ENCODE measurements around the gene KLHL35.
A peak's percentile ranks its signal among the peaks of the same experiment; 100 is the strongest.
"Not testable (repeated sequence)": the region's sequence is repeated elsewhere in the genome, so short reads cannot be mapped to it uniquely, and the experiment has no call there.

Gene KLHL35

DNA sequence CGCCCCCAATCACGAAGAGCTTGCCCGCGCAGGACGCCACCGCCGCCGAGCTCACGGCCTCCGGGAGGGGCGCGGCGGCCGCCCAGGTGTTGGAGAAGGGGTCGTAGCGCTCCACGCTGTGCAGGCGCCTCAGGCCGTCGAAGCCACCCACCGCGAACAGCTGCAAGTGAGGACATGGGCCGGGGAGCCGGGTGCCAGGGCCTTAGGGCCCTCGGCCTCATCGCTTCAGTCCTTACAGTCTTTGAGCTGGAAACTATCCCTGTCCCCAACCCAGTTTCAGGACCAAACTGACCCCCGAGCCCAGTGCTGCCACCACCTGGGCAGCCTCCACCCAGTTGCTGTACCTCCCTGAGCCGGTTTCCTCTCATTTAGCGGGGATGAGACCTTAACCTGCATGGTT lies 7.6 kb downstream of the KLHL35 start:
- DNase-seq (ENCODE audit: low spot score), result peak; percentile 81

DNA sequence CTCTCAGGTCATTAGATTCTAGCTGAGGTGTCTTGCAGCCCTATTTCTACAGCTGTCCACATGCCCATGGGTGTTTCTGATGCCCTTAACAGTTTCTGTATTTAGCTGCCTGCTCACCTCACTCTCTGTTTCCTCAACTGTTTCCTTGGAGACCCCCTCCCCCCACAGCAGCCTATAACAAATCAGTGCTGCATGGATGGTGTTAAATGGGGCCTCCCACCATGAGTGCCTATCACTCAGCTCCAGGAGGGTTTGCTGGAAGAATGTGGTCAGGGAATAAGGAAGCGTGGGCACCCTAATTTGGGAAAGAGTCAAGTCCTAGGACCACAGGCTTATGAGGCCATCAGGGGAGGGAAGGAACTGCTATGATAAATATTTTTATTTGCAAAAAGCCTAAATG lies 8.6 kb downstream of the KLHL35 start:
- DNase-seq (ENCODE audit: low spot score), result no peak

DNA sequence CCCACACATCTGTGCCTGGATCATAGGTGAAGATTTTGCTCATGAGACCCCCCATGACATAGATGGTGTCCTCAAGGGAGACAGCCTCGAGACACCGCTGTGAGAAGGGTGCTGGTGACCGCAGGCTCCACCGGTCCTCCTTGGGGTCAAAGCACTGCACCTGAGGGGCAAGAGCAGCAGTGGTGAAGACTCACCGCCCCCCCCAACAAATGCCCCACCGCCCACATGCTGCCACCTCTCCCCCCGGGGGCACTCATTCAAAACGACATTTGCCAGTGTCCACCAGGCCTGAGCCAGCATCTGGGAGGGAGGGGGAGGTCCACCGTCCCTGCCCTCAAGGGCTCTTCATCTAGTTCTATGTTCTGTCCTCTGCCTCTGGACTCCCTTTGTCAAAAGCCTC lies 9.3 kb downstream of the KLHL35 start:
- no peak for DNase-seq (ENCODE audit: low spot score)

DNA sequence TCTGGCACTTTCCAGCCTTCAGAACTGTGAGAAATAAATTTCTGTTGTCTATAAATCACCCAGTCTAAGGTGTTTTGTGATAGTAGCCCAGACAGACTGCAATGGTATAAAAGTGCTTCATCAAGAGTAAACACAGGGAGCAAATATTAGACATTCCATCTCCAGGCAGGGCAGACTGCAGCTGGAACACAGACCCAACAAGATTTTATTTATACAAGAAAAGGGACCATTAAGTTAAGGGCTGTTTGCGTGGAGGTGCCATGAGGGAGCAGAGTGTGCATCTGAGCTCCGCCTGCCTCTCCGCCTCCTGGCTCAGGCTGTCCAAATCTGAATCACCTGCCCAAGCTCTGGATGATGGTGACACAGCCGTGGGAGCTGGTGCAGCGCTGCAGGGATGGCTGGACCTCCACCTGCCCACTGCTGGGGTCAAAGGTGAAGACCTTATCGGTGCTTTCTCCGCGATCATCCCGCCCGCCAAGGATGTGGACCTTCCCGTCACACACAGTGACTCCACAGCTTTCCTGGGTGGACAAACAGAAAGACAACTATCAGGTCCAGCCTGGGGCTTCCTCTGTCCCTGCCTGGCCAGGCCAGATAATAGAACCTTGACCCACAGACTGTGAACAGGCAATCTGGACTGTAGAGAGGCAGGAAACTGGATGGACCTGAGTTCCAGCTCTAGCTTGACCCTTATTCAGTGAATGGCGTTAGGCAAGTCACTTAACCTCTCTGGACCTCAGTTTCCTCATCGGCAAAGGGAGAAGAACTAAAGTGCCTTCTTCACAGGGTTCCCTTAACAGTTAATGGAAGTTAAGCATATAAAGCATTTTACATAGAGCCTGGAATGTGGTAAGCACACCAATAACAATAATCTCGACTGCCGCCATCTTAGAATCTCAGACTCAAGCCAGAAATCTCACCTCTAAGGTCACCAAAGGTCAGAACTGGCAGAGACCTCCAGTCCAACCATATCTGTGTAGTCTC lies 10.5 kb downstream of the KLHL35 start:
- DNase-seq (ENCODE audit: low spot score), result peak; percentile 2

DNA sequence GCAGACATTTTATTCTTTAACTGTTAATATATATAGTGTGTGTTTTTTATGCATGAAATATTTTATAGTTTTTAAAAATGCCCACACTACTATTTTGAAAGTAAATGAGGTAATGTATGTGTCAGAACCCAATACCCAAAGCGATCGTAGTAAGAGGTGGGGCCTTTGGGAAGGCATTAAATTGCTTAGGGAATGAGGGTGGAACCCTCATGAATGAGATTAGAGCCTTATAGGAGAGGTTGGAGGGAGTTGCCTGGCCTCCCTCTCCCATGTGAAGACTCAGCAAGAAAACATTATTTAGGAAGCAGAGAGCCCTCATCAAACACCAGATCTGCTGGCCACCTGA lies 11.1 kb downstream of the KLHL35 start:
- no peak for DNase-seq (ENCODE audit: low spot score)

DNA sequence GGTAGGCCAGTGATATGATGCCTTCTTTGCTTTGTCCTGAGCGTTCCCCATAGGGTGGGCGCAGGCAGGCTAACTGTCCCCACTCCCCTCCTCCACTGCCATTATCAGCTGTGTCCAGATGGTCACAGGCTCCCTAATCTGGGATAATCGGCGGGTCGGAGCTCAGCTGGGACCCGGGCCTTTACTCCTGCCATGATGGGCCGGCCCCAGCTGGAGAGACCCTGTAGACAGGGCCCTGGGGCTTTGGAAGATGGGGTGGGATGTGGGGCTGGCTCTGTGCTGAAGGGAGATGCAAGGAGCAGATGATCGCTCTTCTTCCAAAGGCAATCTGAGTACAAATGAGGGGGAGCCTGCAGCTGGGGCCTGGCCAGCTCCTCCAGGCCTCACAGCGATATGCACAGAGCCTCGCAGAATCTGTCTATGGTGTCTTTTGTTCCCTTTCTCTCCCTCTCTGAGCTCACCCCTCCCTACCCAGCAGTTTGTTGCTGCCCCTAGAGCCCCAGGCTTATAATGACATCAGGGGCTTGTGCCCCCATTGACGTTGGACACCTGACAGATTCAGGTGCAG lies 11.9 kb downstream of the KLHL35 start:
- peak; percentile 21 for DNase-seq (ENCODE audit: low spot score)

DNA sequence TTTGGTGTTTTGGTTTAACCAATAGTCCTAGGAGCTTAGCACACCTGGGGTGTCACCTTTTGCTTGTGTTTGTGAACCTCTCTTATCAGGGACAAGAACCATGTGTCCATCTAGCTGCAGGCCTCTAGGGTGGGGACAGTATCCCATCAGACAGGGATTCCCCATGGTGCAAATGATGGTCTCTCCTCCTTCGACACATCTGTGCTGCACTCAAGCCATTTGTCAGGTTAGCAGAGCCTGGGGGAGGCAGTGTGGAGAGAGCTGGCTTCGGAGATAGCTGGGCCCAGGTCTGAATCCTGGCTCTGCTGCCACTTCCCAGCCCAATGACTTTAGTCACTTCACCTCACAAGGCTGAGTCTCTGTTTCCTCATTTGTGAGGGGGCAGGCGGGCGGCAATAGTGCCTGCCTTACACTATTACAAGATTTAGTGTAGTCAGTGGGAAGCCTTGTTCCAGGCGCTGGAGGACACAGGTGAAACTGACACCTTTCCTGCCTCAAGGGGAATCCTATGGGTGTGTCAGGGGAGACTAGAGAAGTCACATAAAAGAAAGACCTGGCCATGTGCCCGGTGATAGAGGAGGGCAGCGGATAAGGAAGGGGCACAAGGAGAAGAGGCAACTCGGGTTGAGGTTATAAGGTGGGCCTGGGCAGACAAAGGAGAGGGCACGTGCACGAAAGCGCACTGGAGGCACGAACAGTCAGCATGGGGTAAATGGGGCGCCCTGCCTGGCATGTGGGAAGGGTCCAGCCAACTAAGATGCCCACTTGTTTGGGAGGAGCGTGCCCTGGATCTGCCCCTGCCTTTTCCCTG lies 12.6 kb downstream of the KLHL35 start:
- peak; percentile 4 for DNase-seq (ENCODE audit: low spot score)

DNA sequence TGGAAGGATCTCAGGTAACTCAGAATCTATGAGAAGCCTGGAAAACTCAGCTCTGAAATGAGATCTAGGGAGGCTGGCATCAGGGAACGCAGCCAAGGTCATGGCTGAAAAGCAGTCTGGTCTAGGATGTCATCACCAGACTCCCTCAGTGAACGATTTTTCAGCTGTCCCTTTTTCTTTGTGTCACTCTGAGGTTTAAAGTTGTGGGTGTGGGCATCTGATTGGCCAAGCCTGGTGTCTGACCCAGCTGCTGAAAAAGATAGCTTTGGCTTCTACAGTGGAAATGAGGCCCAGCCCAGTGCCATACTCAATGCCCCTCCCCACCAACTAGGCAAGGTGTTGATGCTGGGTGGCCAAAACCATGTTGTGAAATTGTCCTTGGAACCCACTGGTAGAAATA lies 19.1 kb downstream of the KLHL35 start:
- DNase-seq (ENCODE audit: low spot score), result no peak

DNA sequence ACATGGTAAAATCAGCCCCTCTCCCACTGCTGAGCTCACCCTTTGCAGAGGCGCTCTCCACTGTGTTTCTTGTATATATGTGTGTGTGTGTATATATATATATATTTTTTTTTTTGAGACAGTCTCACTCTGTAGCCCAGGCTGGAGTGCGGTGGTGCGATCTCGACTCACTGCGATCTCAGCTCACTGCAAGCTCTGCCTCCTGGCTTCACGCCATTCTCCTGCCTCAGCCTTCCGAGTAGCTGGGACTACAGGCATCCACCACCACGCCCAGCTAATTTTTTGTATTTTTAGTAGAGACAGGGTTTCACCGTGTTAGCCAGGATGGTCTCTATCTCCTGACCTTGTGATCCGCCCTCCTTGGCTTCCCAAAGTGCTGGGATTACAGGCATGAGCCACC lies 19.9 kb downstream of the KLHL35 start:
- not testable (repeated sequence) for DNase-seq (ENCODE audit: low spot score)

DNA sequence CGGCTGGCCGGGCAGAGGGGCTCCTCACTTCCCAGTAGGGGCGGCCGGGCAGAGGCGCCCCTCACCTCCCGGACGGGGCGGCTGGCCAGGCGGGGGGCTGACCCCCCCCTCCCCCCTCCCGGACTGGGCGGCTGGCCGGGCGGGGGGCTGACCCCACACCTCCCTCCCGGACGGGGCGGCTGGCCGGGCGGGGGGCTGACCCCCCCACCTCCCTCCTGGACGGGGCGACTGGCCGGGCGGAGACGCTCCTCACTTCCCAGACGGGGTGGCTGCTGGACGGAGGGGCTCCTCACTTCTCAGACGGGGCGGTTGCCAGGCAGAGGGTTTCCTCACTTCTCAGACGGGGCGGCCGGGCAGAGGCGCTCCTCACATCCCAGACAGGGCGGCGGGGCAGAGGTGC lies 23.0 kb downstream of the KLHL35 start:
- not testable (repeated sequence) for DNase-seq (ENCODE audit: low spot score)

DNA sequence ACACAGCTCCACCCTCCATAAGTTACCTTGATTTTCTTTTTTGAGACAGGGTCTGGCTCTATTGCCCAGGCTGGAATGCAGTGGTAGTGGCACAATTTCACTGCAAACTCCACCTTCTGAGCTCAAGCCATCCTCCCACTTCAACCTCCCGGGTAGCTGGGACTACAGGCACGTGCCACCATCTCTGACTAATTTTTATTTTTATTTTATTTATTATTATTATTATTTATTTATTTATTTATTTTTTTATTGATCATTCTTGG lies 24.1 kb downstream of the KLHL35 start:
- no peak for DNase-seq (ENCODE audit: low spot score)

DNA sequence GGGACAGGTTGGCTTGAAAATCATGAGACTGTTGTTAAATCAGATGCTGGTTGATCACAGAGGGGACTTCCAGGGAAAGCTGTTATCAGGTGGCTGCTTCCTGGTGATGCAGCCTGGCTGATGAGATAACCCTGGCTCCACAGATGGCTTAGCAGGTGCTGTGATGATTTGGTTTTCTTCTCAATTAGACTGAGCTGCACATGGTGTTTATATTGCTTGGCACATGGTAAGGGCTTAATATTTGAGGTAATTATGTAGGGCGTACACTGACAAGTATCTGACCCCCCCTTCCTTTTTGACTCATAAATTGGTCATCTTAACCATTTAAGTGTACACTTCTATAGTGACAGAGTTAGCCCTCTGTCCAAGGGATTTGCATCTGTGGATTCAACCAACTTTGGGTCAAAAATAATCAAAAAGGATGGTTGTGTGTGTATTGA lies 26.6 kb downstream of the KLHL35 start:
- DNase-seq (ENCODE audit: low spot score), result no peak

DNA sequence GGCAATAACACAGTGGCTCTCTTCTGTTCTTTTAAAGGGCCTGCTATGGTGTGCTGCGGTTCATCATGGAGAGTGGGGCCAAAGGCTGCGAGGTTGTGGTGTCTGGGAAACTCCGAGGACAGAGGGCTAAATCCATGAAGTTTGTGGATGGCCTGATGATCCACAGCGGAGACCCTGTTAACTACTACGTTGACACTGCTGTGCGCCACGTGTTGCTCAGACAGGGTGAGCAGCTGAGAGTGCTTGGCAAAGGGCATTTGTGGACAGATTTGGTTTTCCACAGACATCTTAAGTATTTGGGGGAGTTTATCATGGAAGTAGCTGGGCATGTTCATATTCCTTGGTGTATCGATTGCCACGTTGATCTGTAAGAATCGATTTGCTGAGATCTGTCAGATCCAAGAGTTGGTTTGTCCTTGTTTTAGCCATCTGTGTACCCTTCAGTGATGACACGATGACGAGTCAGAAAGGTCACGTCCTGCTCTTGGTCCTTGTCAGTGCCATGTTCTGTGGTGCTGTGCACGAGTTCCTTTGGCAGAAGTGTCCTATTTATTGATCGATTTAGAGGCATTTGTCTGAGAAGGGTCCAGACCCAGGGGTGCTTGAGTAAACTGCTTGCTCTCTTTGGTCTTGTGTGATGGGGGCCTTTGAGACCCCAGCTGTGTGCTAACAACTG lies 28.9 kb downstream of the KLHL35 start:
- no peak for DNase-seq (ENCODE audit: low spot score)

DNA sequence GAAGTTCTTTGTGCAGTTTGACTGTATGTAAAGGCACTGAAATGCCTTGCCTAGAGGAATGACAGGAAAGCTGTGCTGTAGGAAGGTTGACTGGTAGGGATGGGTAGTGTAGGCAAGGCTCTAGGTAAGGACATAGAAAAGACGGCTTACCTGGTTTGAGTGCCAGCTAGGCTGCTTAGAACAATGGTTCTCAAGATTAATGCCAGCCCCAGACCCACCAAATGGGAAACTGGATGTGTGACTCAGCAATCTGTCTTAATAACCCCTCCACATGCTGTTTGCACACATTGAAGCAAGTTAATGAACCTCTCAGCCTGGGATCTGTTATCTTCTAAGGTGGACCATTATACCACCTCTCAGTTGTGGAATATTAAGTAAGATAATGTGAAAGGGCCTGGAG lies 30.0 kb downstream of the KLHL35 start:
- DNase-seq (ENCODE audit: low spot score), result no peak

DNA sequence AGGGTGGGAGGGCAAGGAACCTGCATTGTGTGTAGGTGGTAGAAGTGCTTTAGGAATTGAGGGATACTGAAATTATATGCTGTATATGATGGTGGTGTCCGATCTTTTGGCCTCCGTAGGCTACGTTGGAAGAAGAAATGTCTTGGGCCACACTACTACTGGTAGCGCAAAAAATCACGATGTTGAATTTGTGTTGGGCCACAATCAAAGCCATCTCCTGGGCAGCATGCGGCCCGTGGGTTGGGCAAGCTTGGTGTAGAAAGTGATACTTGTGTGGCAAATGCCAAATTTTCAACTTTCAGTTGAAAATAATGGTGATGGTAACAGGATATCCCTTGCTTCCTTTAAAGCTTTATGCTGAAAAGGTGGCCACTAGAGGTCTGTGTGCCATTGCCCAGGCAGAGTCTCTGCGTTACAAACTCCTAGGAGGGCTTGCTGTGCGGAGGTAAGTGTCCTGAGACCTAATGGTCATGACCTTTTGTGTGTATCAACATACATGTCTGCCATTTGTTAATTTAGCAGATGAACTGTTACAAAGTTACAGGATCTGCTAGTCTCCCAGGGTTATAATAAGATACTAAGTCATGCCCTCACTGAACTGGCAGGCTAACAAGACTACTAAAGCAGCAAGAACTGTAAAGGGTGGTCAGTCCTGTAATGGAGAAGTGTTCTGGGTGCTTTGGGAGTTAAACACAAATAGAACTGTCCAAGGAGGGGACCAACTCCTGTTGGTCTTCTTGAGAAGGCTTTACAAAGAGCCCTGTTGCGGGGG lies 30.8 kb downstream of the KLHL35 start:
- DNase-seq (ENCODE audit: low spot score), result no peak

DNA sequence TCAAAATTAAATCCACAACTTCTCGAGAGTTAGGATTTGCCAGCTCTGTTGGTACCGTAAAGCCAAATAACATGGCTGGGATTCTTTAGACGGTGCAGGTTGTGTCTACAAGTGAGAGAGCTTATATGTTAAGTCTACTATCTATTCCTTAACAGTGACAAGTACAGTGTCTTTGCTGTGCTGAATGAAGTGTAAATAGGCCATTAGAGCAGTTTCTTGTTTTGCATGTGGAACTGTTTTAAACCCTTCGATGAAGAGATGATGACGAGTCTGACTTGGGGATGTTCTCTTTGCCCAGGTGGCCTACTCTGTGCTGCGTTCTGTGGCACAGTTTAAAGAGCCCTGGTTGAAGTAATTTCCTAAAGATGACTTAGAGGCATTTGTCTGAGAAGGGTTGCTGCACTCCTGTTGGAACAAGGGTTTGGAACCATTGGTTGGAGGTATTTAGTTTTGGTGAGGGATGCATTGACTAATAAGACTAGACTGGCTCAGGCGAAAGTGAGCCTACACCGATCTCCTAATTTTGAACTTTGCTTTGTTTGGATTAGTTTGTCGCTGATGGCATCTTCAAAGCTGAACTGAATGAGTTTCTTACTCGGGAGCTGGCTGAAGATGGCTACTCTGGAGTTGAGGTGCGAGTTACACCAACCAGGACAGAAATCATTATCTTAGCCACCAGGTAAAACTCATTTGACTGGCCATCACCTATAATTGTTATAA lies 32.7 kb downstream of the KLHL35 start:
- no peak for DNase-seq (ENCODE audit: low spot score)

DNA sequence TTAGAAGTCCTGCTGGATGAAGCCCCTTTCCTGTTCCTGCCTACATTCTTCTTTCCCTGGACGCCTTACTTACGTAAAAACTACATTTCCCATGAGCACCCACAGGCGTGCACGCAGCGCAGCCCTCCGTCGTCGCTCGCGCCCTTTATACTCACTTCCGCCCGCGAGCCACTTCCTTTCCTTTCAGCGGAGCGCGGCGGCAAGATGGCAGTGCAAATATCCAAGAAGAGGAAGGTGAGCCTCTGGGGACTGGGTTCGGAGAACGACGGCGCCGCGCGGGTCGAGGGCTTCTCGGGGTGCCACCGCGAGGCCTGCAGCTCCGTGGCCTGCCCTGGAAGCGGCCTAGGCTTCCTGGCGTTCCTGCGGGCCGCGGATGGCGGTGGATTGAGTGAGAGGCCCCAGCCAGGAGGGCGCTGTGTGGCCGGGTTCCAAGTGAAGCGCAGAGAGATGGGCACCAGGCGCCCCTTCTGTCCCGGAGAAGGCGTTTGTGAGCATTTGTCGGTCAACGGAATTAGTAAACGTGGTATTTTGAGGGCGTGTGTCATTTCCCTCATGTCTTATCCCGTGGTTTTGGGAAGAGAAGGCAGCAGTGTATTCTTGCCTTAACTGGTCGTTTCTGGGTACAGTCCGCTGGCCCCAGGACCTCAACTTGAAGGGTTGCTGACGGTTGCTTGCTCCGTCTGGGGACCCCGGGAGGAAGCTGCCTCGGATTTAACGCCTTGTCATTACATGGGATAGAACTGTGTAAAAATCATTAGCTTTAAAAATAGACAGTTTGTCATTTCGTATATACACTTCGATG lies 33.5 kb downstream of the KLHL35 start, which contains the start of gene RPS3:
RPS3 (plus strand) TSS at position 175 of the 802 bp plus-strand sequence; CDS start at position 205, 30 bp downstream.
- DNase-seq (ENCODE audit: low spot score), result peak; percentile 91

DNA sequence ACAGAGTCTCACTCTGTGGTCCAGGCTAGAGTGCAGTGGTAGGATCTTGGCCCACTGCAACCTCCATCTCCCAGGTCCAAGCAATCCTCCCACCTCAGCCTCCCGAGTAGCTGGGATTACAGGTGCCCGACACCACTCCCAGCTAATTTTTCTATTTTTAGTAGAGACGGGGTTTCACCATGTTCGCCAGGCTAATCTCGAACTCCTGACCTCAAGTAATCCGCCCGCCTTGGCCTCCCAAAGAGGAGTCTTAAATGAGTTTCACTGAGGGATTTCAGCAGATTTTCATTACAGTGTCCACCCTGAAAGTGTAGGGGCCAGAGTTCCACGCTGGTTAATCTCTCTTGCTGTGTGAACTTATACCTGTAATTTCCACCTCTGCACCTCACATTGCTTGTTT lies 34.1 kb downstream of the KLHL35 start:
- no peak for DNase-seq (ENCODE audit: low spot score)

DNA sequence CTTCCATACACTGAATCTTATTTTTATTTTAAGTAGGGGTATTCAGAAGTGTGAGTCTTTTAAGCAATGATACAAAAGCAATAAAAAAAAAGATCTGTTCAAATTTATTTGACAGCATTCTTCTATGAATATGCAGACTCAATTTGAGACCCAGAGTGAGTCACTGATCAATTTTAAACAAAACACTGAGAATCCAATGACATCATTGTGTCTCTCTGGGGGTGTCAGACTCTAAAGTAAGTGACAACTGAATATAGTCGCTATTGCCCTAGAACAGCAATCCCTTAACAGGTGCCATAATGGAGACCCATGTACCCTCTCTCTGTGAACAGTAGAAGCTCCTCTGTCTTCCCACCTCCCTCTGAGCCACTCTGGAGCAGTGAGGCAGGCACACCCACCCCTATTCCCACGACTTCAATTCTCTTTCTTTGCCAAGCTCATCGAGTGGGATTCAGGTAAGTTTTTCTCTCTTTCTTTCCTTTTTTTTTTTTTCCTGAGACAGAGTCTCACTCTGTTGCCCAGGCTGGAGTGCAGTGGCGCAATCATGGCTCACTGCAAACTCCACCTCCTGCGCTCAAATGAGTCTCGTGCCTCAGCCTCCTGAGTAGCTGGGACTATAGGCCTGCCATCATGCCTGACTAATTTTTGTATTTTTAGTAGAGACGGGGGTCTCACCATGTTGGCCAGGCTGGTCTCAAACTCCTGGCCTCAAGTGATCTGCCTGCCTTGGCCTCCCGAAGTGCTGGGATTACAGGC lies 38.7 kb downstream of the KLHL35 start:
- no peak for DNase-seq (ENCODE audit: low spot score)

All from iPS-NIHi11 (cell line).